Measurements from ENCODE around the gene RNPEPL1.

The RNPEPL1 gene

DNA sequence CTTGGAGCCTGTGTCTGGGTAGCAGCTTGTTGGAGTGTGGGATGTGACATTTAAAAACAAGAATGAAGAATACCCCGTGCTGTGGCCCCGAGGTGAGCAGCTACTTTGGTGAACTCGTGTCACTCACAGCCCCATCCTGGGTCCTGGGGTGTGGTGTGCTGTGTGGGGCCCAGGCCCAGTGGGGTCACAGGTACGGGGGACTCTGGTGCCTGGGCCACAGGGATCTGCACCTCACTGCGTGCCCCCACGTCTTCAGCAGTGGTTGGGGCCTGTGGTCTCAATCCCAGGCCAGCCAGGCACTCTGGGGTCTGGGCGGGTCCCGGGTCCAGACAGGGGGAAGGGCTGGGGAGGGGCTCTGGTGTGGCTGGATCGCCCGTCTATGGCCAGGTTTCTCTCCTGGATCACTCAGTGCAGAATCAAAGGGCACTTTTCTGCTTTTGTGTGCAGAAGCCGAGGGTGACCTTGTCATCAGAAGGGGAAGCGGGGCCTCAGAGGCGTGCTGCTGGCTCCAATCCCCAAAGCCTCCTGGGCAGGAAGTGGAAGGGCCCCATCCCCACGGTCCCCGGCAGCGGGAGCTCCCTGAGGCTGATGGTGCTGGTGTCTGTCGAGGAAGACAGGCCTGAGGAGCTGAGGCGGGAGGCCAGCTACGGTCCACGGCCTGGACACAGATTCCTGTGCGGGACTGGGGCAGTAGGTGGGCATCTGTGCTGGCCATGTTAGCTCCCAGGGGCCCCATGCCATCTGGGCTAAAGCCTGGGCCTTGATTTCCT lies 58.4 kb downstream of the RNPEPL1 start:
- no peak for DNase-seq (ENCODE audit: low read depth)

DNA sequence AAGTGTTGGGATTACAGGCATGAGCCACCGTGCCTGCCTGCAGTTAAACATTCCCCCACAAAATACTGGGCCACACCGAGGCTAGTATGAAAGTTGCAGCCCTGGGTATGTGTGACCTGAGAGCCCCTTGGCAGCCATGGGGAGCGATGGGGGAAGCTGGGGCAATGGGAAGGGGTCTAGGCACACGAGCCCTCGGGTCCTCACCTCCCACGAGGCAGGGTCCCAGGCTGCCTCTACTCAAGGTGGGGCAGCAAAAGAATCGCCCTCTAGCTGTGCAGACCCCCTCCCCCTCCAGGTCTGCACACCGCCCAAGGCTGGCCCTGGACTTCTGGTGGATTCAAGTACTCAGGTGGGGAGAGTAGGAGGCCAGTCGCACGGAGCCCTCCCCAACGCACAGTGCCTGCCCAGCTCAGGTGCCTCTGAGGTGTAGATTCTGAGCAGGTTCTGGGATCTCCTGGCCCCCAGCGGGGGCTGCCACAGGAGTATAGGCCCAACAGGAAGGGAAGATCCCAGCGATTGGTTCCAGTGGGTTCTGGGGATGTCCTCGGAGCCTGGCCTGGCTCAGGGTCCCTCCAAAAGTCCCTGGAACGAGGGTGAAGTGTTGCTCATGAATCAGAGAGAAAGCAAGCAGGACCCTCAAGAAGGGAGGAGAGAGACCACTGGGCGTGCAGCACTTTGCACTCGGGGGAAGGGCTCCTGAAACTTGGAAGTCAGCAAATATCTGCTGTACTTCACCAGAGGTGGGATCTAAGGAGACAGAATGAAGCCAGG lies 59.6 kb downstream of the RNPEPL1 start:
- DNase-seq (ENCODE audit: low read depth) = no peak

DNA sequence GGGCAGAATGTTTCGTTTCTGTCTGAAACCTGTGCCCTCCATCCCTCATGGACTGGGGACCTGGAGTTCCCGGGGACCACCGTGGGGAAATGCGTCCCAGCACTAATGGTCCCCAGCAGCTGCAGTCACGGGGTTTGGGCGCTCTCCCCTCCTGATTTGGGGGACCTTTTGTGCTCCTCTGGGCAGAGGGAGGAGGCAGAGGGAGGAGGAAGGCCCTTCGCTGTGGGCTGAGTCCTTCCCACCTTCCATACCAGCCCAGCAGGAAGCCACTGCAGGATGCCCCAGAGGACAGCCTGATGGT lies 60.2 kb downstream of the RNPEPL1 start:
- DNase-seq (ENCODE audit: low read depth) = no peak

DNA sequence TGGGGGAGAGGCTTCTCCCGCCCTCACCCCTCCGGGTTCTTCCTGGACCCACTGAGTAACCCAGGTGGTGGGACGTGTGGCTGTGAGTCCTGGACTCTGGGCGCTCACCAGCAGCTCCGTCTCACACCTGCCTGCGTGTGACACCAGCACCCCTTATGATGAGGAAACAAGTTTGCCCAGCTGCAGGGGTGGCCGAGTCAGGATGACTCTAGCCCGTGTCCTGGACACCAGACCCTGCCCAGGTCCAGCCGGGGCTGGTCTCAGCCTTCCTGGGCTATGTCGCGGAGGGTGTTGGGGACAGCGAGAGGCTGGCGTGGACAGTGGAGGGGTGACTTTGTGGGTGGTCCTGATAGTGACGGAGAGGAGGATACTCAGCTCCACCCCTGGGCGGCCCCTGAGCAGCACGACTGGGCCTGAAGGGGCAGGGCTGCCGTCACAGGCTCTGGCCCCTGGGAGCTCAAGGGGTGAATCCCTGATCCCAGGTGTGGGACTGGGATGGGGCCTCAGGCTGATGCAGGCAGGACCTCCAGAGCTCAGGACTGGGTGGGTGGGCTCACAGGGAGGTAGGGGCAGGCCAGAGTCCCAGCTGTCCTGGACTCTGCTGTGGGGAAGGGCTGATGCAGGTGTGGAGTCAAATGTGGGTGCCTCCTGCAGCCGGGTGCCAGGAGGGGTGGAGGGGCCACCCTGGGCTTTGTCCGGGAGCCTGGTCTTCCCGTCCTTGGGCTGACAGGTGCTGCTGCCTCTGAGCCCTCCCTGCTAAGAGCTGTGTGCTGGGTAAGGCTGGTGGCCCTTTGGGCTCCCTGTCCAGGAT lies 60.7 kb downstream of the RNPEPL1 start:
- no peak for DNase-seq (ENCODE audit: low read depth)

DNA sequence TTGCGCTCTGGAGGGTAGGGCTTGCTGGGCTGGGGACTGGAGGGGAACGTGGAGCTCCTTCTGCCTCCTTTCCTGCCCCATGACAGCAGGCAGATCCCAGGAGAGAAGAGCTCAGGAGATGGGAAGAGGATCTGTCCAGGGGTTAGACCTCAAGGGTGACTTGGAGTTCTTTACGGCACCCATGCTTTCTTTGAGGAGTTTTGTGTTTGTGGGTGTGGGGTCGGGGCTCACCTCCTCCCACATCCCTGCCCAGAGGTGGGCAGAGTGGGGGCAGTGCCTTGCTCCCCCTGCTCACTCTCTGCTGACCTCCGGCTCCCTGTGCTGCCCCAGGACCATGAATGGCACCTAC lies 61.3 kb downstream of the RNPEPL1 start:
- DNase-seq (ENCODE audit: low read depth) = no peak

DNA sequence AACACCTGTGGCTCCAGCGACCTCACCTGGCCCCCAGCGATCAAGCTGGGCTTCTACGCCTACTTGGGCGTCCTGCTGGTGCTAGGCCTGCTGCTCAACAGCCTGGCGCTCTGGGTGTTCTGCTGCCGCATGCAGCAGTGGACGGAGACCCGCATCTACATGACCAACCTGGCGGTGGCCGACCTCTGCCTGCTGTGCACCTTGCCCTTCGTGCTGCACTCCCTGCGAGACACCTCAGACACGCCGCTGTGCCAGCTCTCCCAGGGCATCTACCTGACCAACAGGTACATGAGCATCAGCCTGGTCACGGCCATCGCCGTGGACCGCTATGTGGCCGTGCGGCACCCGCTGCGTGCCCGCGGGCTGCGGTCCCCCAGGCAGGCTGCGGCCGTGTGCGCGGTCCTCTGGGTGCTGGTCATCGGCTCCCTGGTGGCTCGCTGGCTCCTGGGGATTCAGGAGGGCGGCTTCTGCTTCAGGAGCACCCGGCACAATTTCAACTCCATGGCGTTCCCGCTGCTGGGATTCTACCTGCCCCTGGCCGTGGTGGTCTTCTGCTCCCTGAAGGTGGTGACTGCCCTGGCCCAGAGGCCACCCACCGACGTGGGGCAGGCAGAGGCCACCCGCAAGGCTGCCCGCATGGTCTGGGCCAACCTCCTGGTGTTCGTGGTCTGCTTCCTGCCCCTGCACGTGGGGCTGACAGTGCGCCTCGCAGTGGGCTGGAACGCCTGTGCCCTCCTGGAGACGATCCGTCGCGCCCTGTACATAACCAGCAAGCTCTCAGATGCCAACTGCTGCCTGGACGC lies 61.9 kb downstream of the RNPEPL1 start:
- DNase-seq (ENCODE audit: low read depth) = no peak

All from GM04504 (cell line).